ENCODE data around the gene TBX15. TPM values are rescaled to one million over a fixed set of nuclear protein-coding genes. Genes with fewer than 3 reads are reported as not detected.

Gene TBX15
- total RNA-seq, 1 experiment from 2014 or later: 1.9 TPM

DNA sequence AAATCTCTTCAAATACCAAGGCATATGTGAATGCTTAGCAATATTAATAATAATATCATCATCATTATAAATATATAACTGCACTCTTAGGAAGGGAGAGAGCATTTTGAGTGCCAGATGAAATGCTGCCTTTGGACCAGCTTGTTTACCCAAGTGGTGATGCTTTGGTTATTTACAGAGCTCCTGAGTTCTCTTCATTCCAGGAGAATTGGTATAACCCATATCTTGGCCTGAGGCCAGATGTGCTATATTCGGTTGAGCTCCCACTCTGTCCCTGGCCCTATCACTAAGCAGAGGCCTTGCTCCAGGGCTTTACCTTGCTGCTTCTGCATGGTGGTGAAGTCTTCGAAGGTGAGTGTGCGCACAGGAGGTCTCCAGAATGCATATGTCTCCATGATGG lies 89.4 kb downstream of the TBX15 start:
- Histone ChIP-seq H3K9me3 (ENCODE audit: control insufficient read depth, insufficient read depth, low read depth, low read length) (no peaks in the 10 kb centered on the region), H3K4me1 (ENCODE audit: control insufficient read depth, insufficient read depth, low read length) (no peaks in the 10 kb centered on the region), H3K27ac (ENCODE audit: low read length) (no peak overlapping the region), H3K27me3 (ENCODE audit: control insufficient read depth, insufficient read depth, low read length) (no peaks in the 10 kb centered on the region), H3K4me3 (ENCODE audit: low read depth in 2 of 2, low read length in 2 of 2) (no peak overlapping the region), H3K36me3 (ENCODE audit: control insufficient read depth, insufficient read depth, low read length) (no peaks in the 10 kb centered on the region)
- ChIA-PET POLR2A (no interaction called here), CTCF (no interaction called here)
- DNase-seq (ENCODE audit: low read depth, low spot score): no peak
- no peak for TF ChIP-seq POLR2AphosphoS5 (IDR thresholded peaks at IDR 0.05; ENCODE audit: low read depth, low read length)
- TF ChIP-seq, protein P1, sequence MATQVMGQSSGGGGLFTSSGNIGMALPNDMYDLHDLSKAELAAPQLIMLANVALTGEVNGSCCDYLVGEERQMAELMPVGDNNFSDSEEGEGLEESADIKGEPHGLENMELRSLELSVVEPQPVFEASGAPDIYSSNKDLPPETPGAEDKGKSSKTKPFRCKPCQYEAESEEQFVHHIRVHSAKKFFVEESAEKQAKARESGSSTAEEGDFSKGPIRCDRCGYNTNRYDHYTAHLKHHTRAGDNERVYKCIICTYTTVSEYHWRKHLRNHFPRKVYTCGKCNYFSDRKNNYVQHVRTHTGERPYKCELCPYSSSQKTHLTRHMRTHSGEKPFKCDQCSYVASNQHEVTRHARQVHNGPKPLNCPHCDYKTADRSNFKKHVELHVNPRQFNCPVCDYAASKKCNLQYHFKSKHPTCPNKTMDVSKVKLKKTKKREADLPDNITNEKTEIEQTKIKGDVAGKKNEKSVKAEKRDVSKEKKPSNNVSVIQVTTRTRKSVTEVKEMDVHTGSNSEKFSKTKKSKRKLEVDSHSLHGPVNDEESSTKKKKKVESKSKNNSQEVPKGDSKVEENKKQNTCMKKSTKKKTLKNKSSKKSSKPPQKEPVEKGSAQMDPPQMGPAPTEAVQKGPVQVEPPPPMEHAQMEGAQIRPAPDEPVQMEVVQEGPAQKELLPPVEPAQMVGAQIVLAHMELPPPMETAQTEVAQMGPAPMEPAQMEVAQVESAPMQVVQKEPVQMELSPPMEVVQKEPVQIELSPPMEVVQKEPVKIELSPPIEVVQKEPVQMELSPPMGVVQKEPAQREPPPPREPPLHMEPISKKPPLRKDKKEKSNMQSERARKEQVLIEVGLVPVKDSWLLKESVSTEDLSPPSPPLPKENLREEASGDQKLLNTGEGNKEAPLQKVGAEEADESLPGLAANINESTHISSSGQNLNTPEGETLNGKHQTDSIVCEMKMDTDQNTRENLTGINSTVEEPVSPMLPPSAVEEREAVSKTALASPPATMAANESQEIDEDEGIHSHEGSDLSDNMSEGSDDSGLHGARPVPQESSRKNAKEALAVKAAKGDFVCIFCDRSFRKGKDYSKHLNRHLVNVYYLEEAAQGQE (IDR thresholded peaks at IDR 0.05; ENCODE audit: insufficient read depth in 1 of 2, low read depth in 2 of 2, low read length in 1 of 2): no peak
- TF ChIP-seq, protein P2, sequence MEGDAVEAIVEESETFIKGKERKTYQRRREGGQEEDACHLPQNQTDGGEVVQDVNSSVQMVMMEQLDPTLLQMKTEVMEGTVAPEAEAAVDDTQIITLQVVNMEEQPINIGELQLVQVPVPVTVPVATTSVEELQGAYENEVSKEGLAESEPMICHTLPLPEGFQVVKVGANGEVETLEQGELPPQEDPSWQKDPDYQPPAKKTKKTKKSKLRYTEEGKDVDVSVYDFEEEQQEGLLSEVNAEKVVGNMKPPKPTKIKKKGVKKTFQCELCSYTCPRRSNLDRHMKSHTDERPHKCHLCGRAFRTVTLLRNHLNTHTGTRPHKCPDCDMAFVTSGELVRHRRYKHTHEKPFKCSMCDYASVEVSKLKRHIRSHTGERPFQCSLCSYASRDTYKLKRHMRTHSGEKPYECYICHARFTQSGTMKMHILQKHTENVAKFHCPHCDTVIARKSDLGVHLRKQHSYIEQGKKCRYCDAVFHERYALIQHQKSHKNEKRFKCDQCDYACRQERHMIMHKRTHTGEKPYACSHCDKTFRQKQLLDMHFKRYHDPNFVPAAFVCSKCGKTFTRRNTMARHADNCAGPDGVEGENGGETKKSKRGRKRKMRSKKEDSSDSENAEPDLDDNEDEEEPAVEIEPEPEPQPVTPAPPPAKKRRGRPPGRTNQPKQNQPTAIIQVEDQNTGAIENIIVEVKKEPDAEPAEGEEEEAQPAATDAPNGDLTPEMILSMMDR (IDR thresholded peaks at IDR 0.05): no peak
- TF ChIP-seq TCF7L2 (IDR thresholded peaks at IDR 0.05; ENCODE audit: low read depth, low read length): no peak
- TF ChIP-seq SIN3A (IDR thresholded peaks at IDR 0.05; ENCODE audit: borderline replicate concordance, insufficient read depth, low read depth, low read length): no peak
- in situ Hi-C loops (cut with HindIII; ENCODE audit: low pct_unique_long_range_greater_than_20kb, low sequenced_read_pairs): no loop called here
- BruUV-seq (replicated peaks): no TSS peak
- intact Hi-C loops (cut with micrococcal nuclease; ENCODE audit: unreplicated experiment): no loop called here
- no peak for ATAC-seq

DNA sequence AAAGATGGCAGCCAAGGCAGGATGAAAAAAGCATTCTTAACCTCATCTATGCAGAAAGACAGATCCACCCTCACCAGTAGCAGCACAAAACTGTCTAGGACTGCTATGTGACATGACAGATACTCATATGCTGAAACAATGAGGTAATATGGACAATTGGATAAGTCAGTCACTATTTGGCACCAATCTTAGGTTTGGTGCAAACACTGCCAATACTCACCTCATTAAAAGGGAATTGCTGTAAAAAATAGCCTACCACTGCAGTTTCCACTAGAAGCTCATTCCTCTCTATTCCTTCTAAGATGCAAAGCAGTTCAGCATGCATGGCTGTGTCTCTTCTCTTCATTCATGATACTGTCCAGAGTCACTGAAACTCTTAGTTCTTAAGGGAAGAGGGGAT lies 91.7 kb downstream of the TBX15 start:
- ChIA-PET POLR2A (no interaction called here), CTCF (no interaction called here)
- in situ Hi-C loops (cut with HindIII; ENCODE audit: low pct_unique_long_range_greater_than_20kb, low sequenced_read_pairs): no loop called here
- no peak overlapping the region for H3K27ac ChIP-seq (ENCODE audit: low read length)
- H3K4me3 ChIP-seq (ENCODE audit: low read depth in 2 of 2, low read length in 2 of 2): no peak overlapping the region
- ATAC-seq (no peak), DNase-seq (ENCODE audit: low read depth, low spot score) (no peak)
- no peaks in the 10 kb centered on the region for H3K27me3 ChIP-seq (ENCODE audit: control insufficient read depth, insufficient read depth, low read length)
- H3K36me3 ChIP-seq (ENCODE audit: control insufficient read depth, insufficient read depth, low read length): no peaks in the 10 kb centered on the region
- H3K4me1 ChIP-seq (ENCODE audit: control insufficient read depth, insufficient read depth, low read length): no peaks in the 10 kb centered on the region
- no peaks in the 10 kb centered on the region for H3K9me3 ChIP-seq (ENCODE audit: control insufficient read depth, insufficient read depth, low read depth, low read length)
- no TSS peak for BruUV-seq (replicated peaks)
- TF ChIP-seq, protein P1 (IDR thresholded peaks at IDR 0.05; ENCODE audit: insufficient read depth in 1 of 2, low read depth in 2 of 2, low read length in 1 of 2): no peak
- TF ChIP-seq TCF7L2 (IDR thresholded peaks at IDR 0.05; ENCODE audit: low read depth, low read length): no peak
- no peak for TF ChIP-seq POLR2AphosphoS5 (IDR thresholded peaks at IDR 0.05; ENCODE audit: low read depth, low read length)
- TF ChIP-seq, protein P2 (IDR thresholded peaks at IDR 0.05): no peak
- TF ChIP-seq SIN3A (IDR thresholded peaks at IDR 0.05; ENCODE audit: borderline replicate concordance, insufficient read depth, low read depth, low read length): no peak
- intact Hi-C loops (cut with micrococcal nuclease; ENCODE audit: unreplicated experiment): no loop called here
